HCT116 (cell line): Measurements from ENCODE around the gene SLC35E2B.

Experiments used
- EGR1 ChIP-seq: IDR thresholded peaks from 2 replicates; pipeline ENCODE4 v1.6.1; 2012; ENCODE audit warnings: low read depth
- POLR2A ChIP-seq: IDR thresholded peaks from 2 replicates; pipeline ENCODE4 v1.7.0; 2011; ENCODE audit warnings: borderline replicate concordance; ENCODE audit not compliant: insufficient read depth, insufficient read length; ENCODE audit errors: extremely low read depth
- YY1 ChIP-seq: IDR thresholded peaks from 2 replicates; pipeline ENCODE4 v1.6.1; 2011; ENCODE audit warnings: low read length, low read depth, moderate library complexity, mild to moderate bottlenecking; ENCODE audit not compliant: insufficient replicate concordance; ENCODE audit errors: extremely low read depth
- TF ChIP-seq, protein P1 (sequence below), 3 experiments: fragments of 200-600 bp in 1 of 3; sonication (generic) in 1 of 3; IDR thresholded peaks in 2 of 3; conservative IDR thresholded peaks in 1 of 3; 2 replicates each; pipeline ENCODE4 v1.5.1; 2012 to 2017; ENCODE audit warnings: low read depth in 2 of 3, low read length in 2 of 3, antibody characterized with exemption in 1 of 3, borderline replicate concordance in 1 of 3, control low read depth in 1 of 3, mild to moderate bottlenecking in 1 of 3, mixed read lengths in 1 of 3, mixed run types in 1 of 3, moderate library complexity in 1 of 3; ENCODE audit not compliant: insufficient read depth in 1 of 3

DNA sequence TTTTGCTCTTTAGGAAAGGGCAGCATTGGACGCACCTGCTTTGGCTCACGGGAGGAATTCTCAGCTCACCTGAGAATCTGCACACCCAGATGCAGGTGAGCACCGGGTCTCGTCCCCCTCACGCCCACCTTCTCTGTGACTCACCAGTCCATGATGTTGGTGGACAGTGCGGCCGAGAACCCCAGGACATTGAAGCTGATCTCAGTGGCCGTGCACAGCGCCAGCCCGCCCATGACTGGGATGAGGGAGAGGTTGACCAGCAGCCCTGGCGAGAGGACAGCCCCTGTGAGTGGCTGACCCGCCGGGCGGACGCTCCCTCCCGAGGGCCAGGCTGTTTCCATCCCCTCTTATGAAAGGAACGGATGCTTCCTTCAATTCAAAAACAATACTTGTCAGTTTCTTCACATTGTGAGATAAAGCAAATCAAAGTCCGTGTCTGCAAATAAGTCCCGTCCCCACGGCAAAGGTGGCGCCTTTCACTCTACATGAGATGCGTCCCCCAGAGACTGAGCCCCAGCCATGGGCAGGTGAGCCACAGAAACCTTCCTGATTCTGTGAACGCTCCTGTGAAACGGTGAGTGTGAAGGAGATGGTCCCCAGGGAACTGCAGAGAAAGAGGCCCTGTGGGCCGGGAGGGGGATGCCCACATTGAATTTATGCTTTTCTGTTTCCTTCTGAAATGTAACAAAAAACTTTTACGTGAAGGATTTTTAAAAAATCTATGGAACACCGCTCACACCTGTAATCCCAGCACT lies 21.1 kb downstream of the SLC35E2B start:
- TF ChIP-seq POLR2A (no peak), YY1 (no peak), EGR1 (no peak)
- TF ChIP-seq, protein P1, sequence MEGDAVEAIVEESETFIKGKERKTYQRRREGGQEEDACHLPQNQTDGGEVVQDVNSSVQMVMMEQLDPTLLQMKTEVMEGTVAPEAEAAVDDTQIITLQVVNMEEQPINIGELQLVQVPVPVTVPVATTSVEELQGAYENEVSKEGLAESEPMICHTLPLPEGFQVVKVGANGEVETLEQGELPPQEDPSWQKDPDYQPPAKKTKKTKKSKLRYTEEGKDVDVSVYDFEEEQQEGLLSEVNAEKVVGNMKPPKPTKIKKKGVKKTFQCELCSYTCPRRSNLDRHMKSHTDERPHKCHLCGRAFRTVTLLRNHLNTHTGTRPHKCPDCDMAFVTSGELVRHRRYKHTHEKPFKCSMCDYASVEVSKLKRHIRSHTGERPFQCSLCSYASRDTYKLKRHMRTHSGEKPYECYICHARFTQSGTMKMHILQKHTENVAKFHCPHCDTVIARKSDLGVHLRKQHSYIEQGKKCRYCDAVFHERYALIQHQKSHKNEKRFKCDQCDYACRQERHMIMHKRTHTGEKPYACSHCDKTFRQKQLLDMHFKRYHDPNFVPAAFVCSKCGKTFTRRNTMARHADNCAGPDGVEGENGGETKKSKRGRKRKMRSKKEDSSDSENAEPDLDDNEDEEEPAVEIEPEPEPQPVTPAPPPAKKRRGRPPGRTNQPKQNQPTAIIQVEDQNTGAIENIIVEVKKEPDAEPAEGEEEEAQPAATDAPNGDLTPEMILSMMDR (IDR thresholded peaks at IDR 0.05 in 2 of 3, conservative IDR thresholded peaks at IDR 0.05 in 1 of 3; ENCODE audit: borderline replicate concordance in 1 of 3, insufficient read depth in 1 of 3, low read depth in 2 of 3, low read length in 2 of 3) = no peak
